HUES48 (cell line): ENCODE data around the gene SLC7A14.
"Not testable (repeated sequence)": the region's sequence is repeated elsewhere in the genome, so short reads cannot be mapped to it uniquely, and the experiment has no call there.

Source experiments
- H3K27ac ChIP-seq: one replicate; pipeline ENCODE4 v1.7.0; 2013; ENCODE audit warnings: low read depth, low read length, inconsistent platforms
- H3K27me3 ChIP-seq: 2 replicates; pipeline ENCODE4 v1.6.1; 2013; ENCODE audit warnings: mild to moderate bottlenecking, low read length; ENCODE audit not compliant: control insufficient read depth, insufficient read depth
- H3K36me3 ChIP-seq: 2 replicates; pipeline ENCODE4 v1.6.1; 2013; ENCODE audit warnings: low read length; ENCODE audit not compliant: control insufficient read depth, insufficient read depth
- H3K4me1 ChIP-seq: 2 replicates; pipeline ENCODE4 v1.6.1; 2013; ENCODE audit warnings: mild to moderate bottlenecking, low read length; ENCODE audit not compliant: control insufficient read depth, insufficient read depth
- H3K4me3 ChIP-seq: 2 replicates; pipeline ENCODE4 v1.5.1; 2013; ENCODE audit warnings: mild to moderate bottlenecking, low read depth, low read length
- H3K9ac ChIP-seq: 2 replicates; pipeline ENCODE4 v1.6.1; 2013; ENCODE audit warnings: mild to moderate bottlenecking, low read depth, low read length, moderate library complexity
- H3K9me3 ChIP-seq: 2 replicates; pipeline ENCODE4 v1.6.1; 2013; ENCODE audit warnings: low read length; ENCODE audit not compliant: control insufficient read depth, insufficient read depth

Gene SLC7A14

DNA sequence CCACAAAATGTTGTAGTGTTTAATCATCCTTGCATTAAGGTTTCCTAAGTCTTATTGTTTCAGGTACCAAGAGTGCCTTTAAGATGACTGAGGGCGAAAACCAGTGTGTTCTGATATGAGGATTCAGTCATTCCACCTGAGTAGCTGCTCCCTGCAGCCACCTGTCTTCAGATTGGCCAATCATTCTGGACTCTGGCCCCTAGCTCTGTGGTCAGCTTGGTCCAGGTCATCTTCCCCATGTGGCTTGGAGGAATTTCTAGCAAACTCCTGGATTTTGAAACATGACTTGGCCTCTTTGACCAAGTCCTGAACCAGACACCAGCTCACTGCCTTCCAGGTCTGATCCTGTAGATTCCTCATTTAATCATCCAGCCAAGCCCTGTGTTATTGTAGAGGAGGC is 7.8 kb upstream of the SLC7A14 start:
- no peaks in the 10 kb centered on the region for H3K27me3 ChIP-seq
- no peaks in the 10 kb centered on the region for H3K9me3 ChIP-seq
- no peak overlapping the region for H3K27ac ChIP-seq
- H3K9ac ChIP-seq = no peak overlapping the region
- H3K36me3 ChIP-seq = no peaks in the 10 kb centered on the region
- H3K4me1 ChIP-seq = peaks cover 13% of the 10 kb centered on the region; the same call in 1 of the 2 replicates
- no peak overlapping the region for H3K4me3 ChIP-seq

GRCh38 chr3:170589113-170589512 is 3.2 kb upstream of the SLC7A14 start:
- no peak overlapping the region for H3K27ac ChIP-seq
- H3K36me3 ChIP-seq = no peaks in the 10 kb centered on the region
- peaks cover 34% of the 10 kb centered on the region for H3K27me3 ChIP-seq
- H3K4me3 ChIP-seq = no peak overlapping the region
- H3K9ac ChIP-seq = no peak overlapping the region
- no peaks in the 10 kb centered on the region for H3K9me3 ChIP-seq
- H3K4me1 ChIP-seq = peaks cover 13% of the 10 kb centered on the region; the same call in 1 of the 2 replicates

GRCh38 chr3:170585008-170585936 is 603 bp downstream of the SLC7A14 start:
- Histone ChIP-seq H3K27me3 (peaks cover 40% of the 10 kb centered on the region), H3K36me3 (no peaks in the 10 kb centered on the region), H3K9me3 (no peaks in the 10 kb centered on the region), H3K4me1 (peaks cover 12% of the 10 kb centered on the region; the same call in 1 of the 2 replicates), H3K9ac (no peak overlapping the region), H3K4me3 (peak overlapping the region; percentile 70), H3K27ac (no peak overlapping the region)

GRCh38 chr3:170584585-170585007 is 1.3 kb downstream of the SLC7A14 start:
- Histone ChIP-seq H3K9ac (no peak overlapping the region), H3K27me3 (peaks cover 40% of the 10 kb centered on the region), H3K4me1 (peaks cover 5% of the 10 kb centered on the region; the same call in 1 of the 2 replicates), H3K4me3 (peak overlapping the region; percentile 70), H3K27ac (no peak overlapping the region), H3K36me3 (no peaks in the 10 kb centered on the region), H3K9me3 (no peaks in the 10 kb centered on the region)

- Histone ChIP-seq H3K9me3 (no peaks in the 10 kb centered on the region), H3K27ac (no peak overlapping the region), H3K36me3 (no peaks in the 10 kb centered on the region), H3K9ac (no peak overlapping the region), H3K27me3 (peaks cover 10% of the 10 kb centered on the region), H3K4me1 (no peaks in the 10 kb centered on the region), H3K4me3 (no peak overlapping the region)
These were observed 6.2 kb downstream of the SLC7A14 start for GRCh38 chr3:170579646-170580045.

- no peak overlapping the region for H3K9ac ChIP-seq
- no peaks in the 10 kb centered on the region for H3K27me3 ChIP-seq
- no peak overlapping the region for H3K4me3 ChIP-seq
- no peaks in the 10 kb centered on the region for H3K36me3 ChIP-seq
- no peak overlapping the region for H3K27ac ChIP-seq
- H3K4me1 ChIP-seq = no peaks in the 10 kb centered on the region
- H3K9me3 ChIP-seq = no peaks in the 10 kb centered on the region
These were observed 13.1 kb downstream of the SLC7A14 start for GRCh38 chr3:170572665-170573253.

DNA sequence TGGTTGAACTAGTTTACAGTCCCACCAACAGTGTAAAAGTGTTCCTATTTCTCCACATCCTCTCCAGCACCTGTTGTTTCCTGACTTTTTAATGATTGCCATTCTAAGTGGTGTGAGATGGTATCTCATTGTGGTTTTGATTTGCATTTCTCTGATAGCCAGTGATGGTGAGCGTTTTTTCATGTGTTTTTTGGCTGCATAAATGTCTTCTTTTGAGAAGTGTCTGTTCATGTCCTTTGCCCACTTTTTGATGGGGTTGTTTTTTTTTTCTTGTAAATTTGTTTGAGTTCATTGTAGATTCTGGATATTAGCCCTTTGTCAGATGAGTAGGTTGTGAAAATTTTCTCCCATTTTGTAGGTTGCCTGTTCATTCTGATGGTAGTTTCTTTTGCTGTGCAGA is 18.3 kb downstream of the SLC7A14 start:
- not testable (repeated sequence) for H3K4me1 ChIP-seq

DNA sequence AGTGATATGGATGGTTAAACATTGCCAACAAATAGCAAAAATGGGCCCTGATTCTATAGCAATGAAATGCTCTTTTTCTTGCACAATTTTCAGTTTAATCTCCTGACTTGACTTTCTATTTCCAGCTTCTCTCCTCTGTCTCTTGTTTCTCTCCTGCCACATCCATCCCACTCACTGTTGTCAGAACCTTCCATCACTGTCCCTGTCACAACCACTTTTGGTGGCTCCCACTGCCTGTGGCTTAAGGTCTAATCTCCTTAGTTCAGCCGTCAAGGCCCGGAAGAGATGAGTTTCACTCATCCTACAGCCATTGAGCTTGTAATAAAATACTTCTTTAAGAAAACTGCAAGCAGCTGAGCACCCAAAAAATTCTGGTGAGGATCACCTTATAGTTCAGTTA is 19.5 kb downstream of the SLC7A14 start:
- Histone ChIP-seq H3K4me1 (peaks cover 9% of the 10 kb centered on the region; the same call in 1 of the 2 replicates), H3K9ac (no peak overlapping the region), H3K4me3 (no peak overlapping the region), H3K27me3 (no peaks in the 10 kb centered on the region), H3K9me3 (no peaks in the 10 kb centered on the region), H3K36me3 (no peaks in the 10 kb centered on the region), H3K27ac (no peak overlapping the region)

More for the DNA sequence above, 18.3 kb downstream of the SLC7A14 start:
- not testable (repeated sequence) for H3K27me3 ChIP-seq, H3K9me3 ChIP-seq, H3K9ac ChIP-seq, H3K27ac ChIP-seq, H3K4me3 ChIP-seq, H3K36me3 ChIP-seq

DNA sequence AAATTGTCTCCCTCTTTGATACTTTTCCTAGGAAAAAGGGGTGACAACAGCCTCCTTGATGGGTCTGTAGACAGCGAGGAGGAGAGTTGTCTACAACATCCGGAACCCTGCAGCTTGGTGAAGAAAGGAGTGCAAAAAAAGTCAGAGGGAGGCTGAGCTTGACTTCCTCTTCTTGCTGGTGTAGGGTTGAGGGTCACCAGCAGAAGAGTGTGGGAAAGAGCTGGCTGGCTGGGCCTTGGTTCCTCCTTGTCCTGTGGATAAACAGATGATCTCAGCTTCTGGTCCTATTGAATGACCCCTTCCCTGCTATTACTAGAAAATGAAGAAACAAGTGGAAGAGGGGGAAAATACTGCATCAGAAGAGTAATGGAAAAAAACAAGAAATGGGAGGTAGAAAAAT is 20.4 kb downstream of the SLC7A14 start:
- no peak overlapping the region for H3K9ac ChIP-seq
- H3K4me3 ChIP-seq = no peak overlapping the region

DNA sequence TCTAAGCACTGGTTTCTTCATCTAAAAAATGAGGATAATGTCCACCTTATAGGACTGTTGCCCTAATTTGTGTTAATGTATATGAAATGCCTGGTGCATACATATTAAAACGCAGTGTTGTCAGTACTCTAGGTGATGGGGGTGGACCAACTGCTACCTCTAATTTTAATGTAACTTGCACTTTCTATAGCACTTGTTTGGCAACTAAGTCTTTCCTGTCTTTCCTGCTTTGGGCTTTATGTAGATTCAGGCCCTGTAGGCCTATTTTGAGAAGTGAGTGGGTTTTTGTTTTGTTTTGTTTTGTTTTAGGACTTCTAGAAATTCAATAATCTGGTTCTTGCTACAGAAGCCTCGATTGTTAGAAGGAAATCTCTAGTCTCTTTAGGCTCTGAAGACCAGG is 21.2 kb downstream of the SLC7A14 start:
- Histone ChIP-seq H3K4me1 (peaks cover 9% of the 10 kb centered on the region; the same call in 1 of the 2 replicates), H3K4me3 (no peak overlapping the region), H3K36me3 (no peaks in the 10 kb centered on the region), H3K9ac (no peak overlapping the region), H3K27me3 (no peaks in the 10 kb centered on the region), H3K9me3 (no peaks in the 10 kb centered on the region), H3K27ac (no peak overlapping the region)

More for the DNA sequence above, 20.4 kb downstream of the SLC7A14 start:
- H3K27ac ChIP-seq = no peak overlapping the region
- peaks cover 9% of the 10 kb centered on the region; the same call in 1 of the 2 replicates for H3K4me1 ChIP-seq
- H3K36me3 ChIP-seq = no peaks in the 10 kb centered on the region
- H3K9me3 ChIP-seq = no peaks in the 10 kb centered on the region
- no peaks in the 10 kb centered on the region for H3K27me3 ChIP-seq
